GM23338 (cell line): ENCODE measurements around the gene PIEZO2. TPM values are rescaled to one million over a fixed set of nuclear protein-coding genes. Genes with fewer than 3 reads are reported as not detected.

Experiments used
- ATAC-seq: fragments of 200-7000 bp; cut with Tn5 transposase; 3 replicates; pipeline ENCODE4 v1.9.1; 2020
- DNase-seq: peaks from one replicate; pipeline ENCODE4 v3.0.0-alpha.2; 2015; ENCODE audit warnings: low spot score
- H2AFZ ChIP-seq: fragments of 200-600 bp; sonication (generic); 2 replicates; pipeline ENCODE4 v1.8.0; 2016; ENCODE audit warnings: antibody characterized with exemption, mild to moderate bottlenecking, moderate library complexity
- H3F3A ChIP-seq: fragments of 200-600 bp; sonication (generic); replicated peaks from 2 replicates; pipeline ENCODE4 v1.8.0; 2017; ENCODE audit warnings: antibody characterized with exemption, mixed run types, low read depth
- H3K27ac ChIP-seq: fragments of 200-600 bp; sonication (generic); 2 replicates; pipeline ENCODE4 v1.6.1; 2016; ENCODE audit warnings: low read depth
- H3K27me3 ChIP-seq: fragments of 200-600 bp; sonication (generic); 2 replicates; pipeline ENCODE4 v1.8.0; 2016; ENCODE audit warnings: mild to moderate bottlenecking, mixed run types, moderate library complexity; ENCODE audit not compliant: insufficient read depth
- H3K36me3 ChIP-seq: fragments of 200-600 bp; sonication (generic); 2 replicates; pipeline ENCODE4 v1.8.0; 2016; ENCODE audit warnings: mild to moderate bottlenecking; ENCODE audit not compliant: insufficient read depth
- H3K4me1 ChIP-seq: fragments of 200-600 bp; sonication (generic); 2 replicates; pipeline ENCODE4 v1.8.0; 2016; ENCODE audit warnings: mild to moderate bottlenecking, moderate library complexity; ENCODE audit not compliant: insufficient read depth
- H3K4me2 ChIP-seq: fragments of 200-600 bp; sonication (generic); 2 replicates; pipeline ENCODE4 v1.7.1; 2017; ENCODE audit warnings: mixed run types
- H3K4me3 ChIP-seq: fragments of 200-600 bp; sonication (generic); 2 replicates; pipeline ENCODE4 v1.6.1; 2016; ENCODE audit warnings: mixed run types
- H3K79me2 ChIP-seq: fragments of 200-600 bp; sonication (generic); replicated peaks from 2 replicates; pipeline ENCODE4 v1.8.0; 2017; ENCODE audit warnings: mild to moderate bottlenecking; ENCODE audit not compliant: insufficient read depth
- H3K9me2 ChIP-seq: fragments of 200-600 bp; sonication (generic); 2 replicates; pipeline ENCODE4 v1.8.0; 2017; ENCODE audit not compliant: insufficient read depth
- H4K20me1 ChIP-seq: fragments of 200-600 bp; sonication (generic); replicated peaks from 2 replicates; pipeline ENCODE4 v1.8.0; 2017; ENCODE audit warnings: mild to moderate bottlenecking; ENCODE audit not compliant: insufficient read depth
- H3K27ac Mint-ChIP-seq: 2 replicates; pipeline ENCODE4 v1.8.0; 2020; ENCODE audit warnings: inconsistent platforms, mild to moderate bottlenecking, moderate library complexity, mixed read lengths
- H3K27me3 Mint-ChIP-seq: 3 replicates; pipeline ENCODE4 v1.8.0; 2022; ENCODE audit warnings: low read depth, mild to moderate bottlenecking, moderate library complexity, mixed read lengths, inconsistent platforms; ENCODE audit not compliant: insufficient read depth, poor library complexity
- H3K36me3 Mint-ChIP-seq: 3 replicates; pipeline ENCODE4 v1.8.0; 2021; ENCODE audit warnings: low read depth, mild to moderate bottlenecking, inconsistent platforms, moderate library complexity, mixed read lengths
- H3K4me1 Mint-ChIP-seq: 3 replicates; pipeline ENCODE4 v1.8.0; 2020; ENCODE audit warnings: mild to moderate bottlenecking, inconsistent platforms, mixed read lengths
- H3K4me3 Mint-ChIP-seq: 3 replicates; pipeline ENCODE4 v1.8.0; 2021; ENCODE audit warnings: moderate library complexity, mild to moderate bottlenecking, inconsistent platforms, mixed read lengths
- H3K9me3 Mint-ChIP-seq: 3 replicates; pipeline ENCODE4 v1.8.0; 2020; ENCODE audit warnings: moderate library complexity, mild to moderate bottlenecking, inconsistent platforms, mixed read lengths
- CREB1 ChIP-seq: fragments of 250-450 bp; sonication (Bioruptor Pico); IDR thresholded peaks from 2 replicates; pipeline ENCODE4 v1.5.0; 2020; ENCODE audit warnings: low read depth, mild to moderate bottlenecking, moderate library complexity
- CTCF ChIP-seq, 2 experiments: fragments of 200-600 bp in 1 of 2; sonication (generic) in 1 of 2; conservative IDR thresholded peaks; 2 replicates each; pipeline versions ENCODE4 v1.5.1 to v1.6.1; 2016 to 2017; ENCODE audit warnings: antibody characterized with exemption in 2 of 2, low read depth in 2 of 2, mild to moderate bottlenecking in 2 of 2, moderate library complexity in 1 of 2
- ETS1 ChIP-seq: IDR thresholded peaks from 2 replicates; pipeline ENCODE4 v1.6.1; 2016; ENCODE audit warnings: antibody characterized with exemption
- EZH2 ChIP-seq: fragments of 200-600 bp; sonication (generic); IDR thresholded peaks from one replicate; pipeline ENCODE4 v1.8.0; 2017; ENCODE audit warnings: antibody characterized with exemption, mild to moderate bottlenecking, low read depth; ENCODE audit not compliant: unreplicated experiment
- EZH2phosphoT487 ChIP-seq: fragments of 200-600 bp; sonication (generic); IDR thresholded peaks from one replicate; pipeline ENCODE4 v1.8.1; 2018; ENCODE audit warnings: antibody characterized with exemption; ENCODE audit not compliant: unreplicated experiment
- JUNB ChIP-seq: IDR thresholded peaks from one replicate; pipeline ENCODE4 v1.6.1; 2016; ENCODE audit warnings: antibody characterized with exemption; ENCODE audit not compliant: unreplicated experiment
- NANOG ChIP-seq: IDR thresholded peaks from 2 replicates; pipeline ENCODE4 v1.6.1; 2016; ENCODE audit warnings: antibody characterized with exemption, borderline replicate concordance
- POLR2AphosphoS5 ChIP-seq: IDR thresholded peaks from 2 replicates; pipeline ENCODE4 v1.6.1; 2016; ENCODE audit warnings: antibody characterized with exemption, low read depth
- REST ChIP-seq: IDR thresholded peaks from one replicate; pipeline ENCODE4 v1.6.1; 2018; ENCODE audit warnings: antibody characterized with exemption; ENCODE audit not compliant: unreplicated experiment
- STAT1 ChIP-seq: IDR thresholded peaks from one replicate; pipeline ENCODE4 v1.6.1; 2016; ENCODE audit warnings: antibody characterized with exemption; ENCODE audit not compliant: unreplicated experiment
- ZNF114 ChIP-seq: fragments of 250-450 bp; sonication (Bioruptor Pico); IDR thresholded peaks from 2 replicates; pipeline ENCODE4 v1.5.0; 2020; ENCODE audit warnings: mild to moderate bottlenecking, moderate library complexity
- ZNF331 ChIP-seq: fragments of 250-450 bp; sonication (Bioruptor Pico); IDR thresholded peaks from 2 replicates; pipeline ENCODE4 v1.5.0; 2020; ENCODE audit warnings: low read depth, mild to moderate bottlenecking, moderate library complexity
- ZNF462 ChIP-seq: fragments of 250-450 bp; sonication (Bioruptor Pico); IDR thresholded peaks from 2 replicates; pipeline ENCODE4 v1.5.0; 2020; ENCODE audit warnings: mild to moderate bottlenecking, moderate library complexity
- polyA plus RNA-seq: library from polyadenylated mRNA; unstranded; fragments of >200 nt; fragmentation: Nextera tagmentation; extraction: Ambion mirVana; gene quantifications from 2 replicates; pipeline ENCODE4 v1.2.1, GENCODE V29; 2016
- total RNA-seq: library from RNA; depleted of rRNA; stranded (reverse); fragments of >200 nt; shearing (Covaris generic); gene quantifications from 2 replicates; pipeline ENCODE4 v1.2.3, GENCODE V29; 2014

Gene PIEZO2
- total and polyA plus RNA-seq, 2 experiments from 2014 or later = 4.8 to 8.2 TPM

- H3K36me3 Mint-ChIP-seq = peaks cover 9% of the 10 kb centered on the region; the same call in 1 of the 3 replicates
- peaks cover 3% of the 10 kb centered on the region for H3K27me3 Mint-ChIP-seq
Observed at GRCh38 chr18:10680271-10680596, 469.1 kb downstream of the PIEZO2 start.

More at GRCh38 chr18:10680271-10680596, 469.1 kb downstream of the PIEZO2 start:
- H3K27ac ChIP-seq = no peak overlapping the region
- H3K27me3 ChIP-seq = no peaks in the 10 kb centered on the region
- DNase-seq (no peak), ATAC-seq (no peak)
- Mint-ChIP-seq H3K4me1 (no peaks in the 10 kb centered on the region), H3K9me3 (0 out of 3 replicates have a peak, but pooled peaks cover 6% of the 10 kb centered on the region), H3K27ac (no peak overlapping the region), H3K4me3 (no peak overlapping the region)
- no peaks in the 10 kb centered on the region for H3F3A ChIP-seq
- H3K4me1 ChIP-seq = no peaks in the 10 kb centered on the region
- no peak overlapping the region for H3K4me3 ChIP-seq
- TF ChIP-seq ZNF331 (CRISPR knock-in tag) (no peak), EZH2 (no peak), EZH2phosphoT487 (no peak), CTCF (conservative IDR thresholded peaks at IDR 0.05; ENCODE audit: low read depth in 2 of 2) (no peak), ETS1 (no peak), ZNF114 (no peak), NANOG (no peak), STAT1 (no peak), JUNB (no peak), CREB1 (CRISPR knock-in tag) (no peak), POLR2AphosphoS5 (no peak), REST (no peak), ZNF462 (CRISPR knock-in tag) (no peak)
- H4K20me1 ChIP-seq = no peaks in the 10 kb centered on the region
- no peaks in the 10 kb centered on the region for H3K79me2 ChIP-seq
- H2AFZ ChIP-seq = no peak overlapping the region
- no peaks in the 10 kb centered on the region for H3K36me3 ChIP-seq
- no peak overlapping the region for H3K4me2 ChIP-seq
- H3K9me2 ChIP-seq = 0 out of 2 replicates have a peak, but pooled peaks cover 3% of the 10 kb centered on the region
